Activated CD8-positive, alpha-beta memory T cell treated with anti-CD3 and anti-CD28 coated beads for 36 hours (primary cell): ENCODE results near the gene MSL3B.

Source experiments
- CTCF ChIA-PET: fragments of 350-600 bp; sonication (Branson Sonifier 250); formaldehyde crosslinking; loops from one replicate; lab custom pipeline; 2021; ENCODE audit warnings: antibody characterized with exemption; lab: Charles Lee
- POLR2A ChIA-PET: fragments of 350-600 bp; sonication (Branson Sonifier 250); formaldehyde crosslinking; loops from one replicate; lab custom pipeline; 2021; ENCODE audit warnings: antibody characterized with exemption; lab: Charles Lee

The MSL3B gene

GRCh38 chr2:233838251-233838650 lies 29.9 kb downstream of the MSL3B start:
- ChIA-PET CTCF (no interaction called here), POLR2A (no interaction called here)

- ChIA-PET CTCF (no interaction called here), POLR2A (no interaction called here)
Observed at GRCh38 chr2:233837694-233838229, 30.4 kb downstream of the MSL3B start.

- ChIA-PET CTCF (no interaction called here), POLR2A (no interaction called here)
Observed at GRCh38 chr2:233836359-233836758, 31.8 kb downstream of the MSL3B start.

GRCh38 chr2:233835230-233836186 lies 32.7 kb downstream of the MSL3B start:
- POLR2A ChIA-PET, result no interaction called here
- CTCF ChIA-PET, result no interaction called here

- ChIA-PET POLR2A (no interaction called here), CTCF (interaction anchor here (0.7 kb wide), 1 partner anchor 1096 kb away, joined by 3 read pairs; no protein-coding TSS in a partner anchor)
Observed at GRCh38 chr2:233833345-233833744, 34.8 kb downstream of the MSL3B start.

- ChIA-PET POLR2A (no interaction called here), CTCF (interaction anchor here (0.7 kb wide), 1 partner anchor 1097 kb away, joined by 3 read pairs; no protein-coding TSS in a partner anchor)
Observed at GRCh38 chr2:233832869-233833311, 35.3 kb downstream of the MSL3B start.

- POLR2A ChIA-PET, result no interaction called here
Observed at GRCh38 chr2:233832414-233832813, 35.8 kb downstream of the MSL3B start.

GRCh38 chr2:233831861-233832260 lies 36.3 kb downstream of the MSL3B start:
- CTCF ChIA-PET, result no interaction called here
- POLR2A ChIA-PET, result no interaction called here

More at GRCh38 chr2:233832414-233832813, 35.8 kb downstream of the MSL3B start:
- CTCF ChIA-PET, result no interaction called here

- CTCF ChIA-PET, result no interaction called here
- POLR2A ChIA-PET, result no interaction called here
Observed at GRCh38 chr2:233831011-233831721, 37.0 kb downstream of the MSL3B start.

- ChIA-PET POLR2A (no interaction called here), CTCF (no interaction called here)
Observed at GRCh38 chr2:233830111-233830802, 37.9 kb downstream of the MSL3B start.

GRCh38 chr2:233829193-233830110 lies 38.7 kb downstream of the MSL3B start:
- ChIA-PET POLR2A (no interaction called here), CTCF (no interaction called here)

GRCh38 chr2:233828546-233829192 lies 39.5 kb downstream of the MSL3B start:
- CTCF ChIA-PET, result no interaction called here
- POLR2A ChIA-PET, result no interaction called here

- ChIA-PET CTCF (no interaction called here), POLR2A (no interaction called here)
Observed at GRCh38 chr2:233824373-233824772, 43.8 kb downstream of the MSL3B start.

GRCh38 chr2:233823731-233824121 lies 44.5 kb downstream of the MSL3B start:
- CTCF ChIA-PET, result no interaction called here
- POLR2A ChIA-PET, result no interaction called here

- POLR2A ChIA-PET, result interaction anchor here (0.6 kb wide), 1 partner anchor 742 kb away, joined by 10 read pairs; no protein-coding TSS in a partner anchor
- CTCF ChIA-PET, result no interaction called here
Observed at GRCh38 chr2:233822781-233823730, 45.1 kb downstream of the MSL3B start.

- CTCF ChIA-PET, result no interaction called here
- POLR2A ChIA-PET, result interaction anchor here (0.6 kb wide), 1 partner anchor 743 kb away, joined by 10 read pairs; no protein-coding TSS in a partner anchor
Observed at GRCh38 chr2:233822101-233822771, 46.0 kb downstream of the MSL3B start.
